Spinal cord (tissue), 10 donors: Measurements from ENCODE around the gene EDNRB. TPM values are rescaled to one million over a fixed set of nuclear protein-coding genes. Genes with fewer than 3 reads are reported as not detected.

Experiments used
- DNase-seq, 6 donors: peaks; one replicate each; pipeline versions ENCODE4 v3.0.0 to v3.0.0-alpha.2; 2013 to 2015; ENCODE audit warnings: low spot score in 6 of 6, low read depth in 4 of 6
- H3K27ac ChIP-seq: one replicate; pipeline ENCODE4 v1.5.1; 2013; ENCODE audit warnings: low read depth, low read length, control low read depth
- H3K27me3 ChIP-seq: one replicate; pipeline ENCODE4 v1.6.1; 2013; ENCODE audit warnings: low read length; ENCODE audit not compliant: control insufficient read depth, insufficient read depth
- H3K36me3 ChIP-seq: one replicate; pipeline ENCODE4 v1.6.1; 2013; ENCODE audit warnings: low read length; ENCODE audit not compliant: control insufficient read depth, insufficient read depth
- H3K4me1 ChIP-seq: one replicate; pipeline ENCODE4 v1.6.1; 2013; ENCODE audit warnings: low read length; ENCODE audit not compliant: control insufficient read depth, insufficient read depth
- H3K4me3 ChIP-seq: one replicate; pipeline ENCODE4 v1.5.1; 2013; ENCODE audit warnings: low read depth, low read length, control low read depth
- H3K9me3 ChIP-seq: one replicate; pipeline ENCODE4 v1.6.1; 2013; ENCODE audit warnings: low read length; ENCODE audit not compliant: control insufficient read depth, insufficient read depth
- WGBS: methylation state at CpG from one replicate; pipeline ENCODE4 v1.1.5; 2013; ENCODE audit warnings: missing lambda C conversion rate; ENCODE audit not compliant: insufficient coverage; 5-methylcytosine and 5-hydroxymethylcytosine counted together
- polyA plus RNA-seq, 2 donors: library from polyadenylated mRNA; unstranded; fragments of 120-200 nt; gene quantifications; one replicate each; pipeline ENCODE4 v1.2.1, GENCODE V29; 2013; ENCODE audit not compliant: insufficient read length in 2 of 2
- total RNA-seq, 2 donors: library from RNA; depleted of rRNA in 1 of 2; stranded (reverse); fragments of 120-200 nt in 1 of 2; fragments of >200 nt in 1 of 2; gene quantifications; one replicate each; pipeline versions ENCODE4 v1.2.3 to v1.2.4, GENCODE V29; 2013 to 2014
- donor health status: healthy.

The EDNRB gene
- total and polyA plus RNA-seq, 4 donors = 154 to 324 (median 236) TPM

GRCh38 chr13:77883328-77883727 is 35.3 kb downstream of the EDNRB start:
- Histone ChIP-seq H3K36me3 (no peaks in the 10 kb centered on the region), H3K27me3 (no peaks in the 10 kb centered on the region), H3K9me3 (no peaks in the 10 kb centered on the region), H3K4me1 (no peaks in the 10 kb centered on the region), H3K4me3 (no peak overlapping the region), H3K27ac (no peak overlapping the region)
- no CpG with 5 or more reads among the region's 2 CpGs for WGBS
- DNase-seq = no peak

- no CpG with 5 or more reads among the region's 1 CpG for WGBS
- H3K36me3 ChIP-seq = no peaks in the 10 kb centered on the region
- H3K4me3 ChIP-seq = no peak overlapping the region
- H3K9me3 ChIP-seq = no peaks in the 10 kb centered on the region
- no peak for DNase-seq
- no peak overlapping the region for H3K27ac ChIP-seq
- no peaks in the 10 kb centered on the region for H3K4me1 ChIP-seq
- H3K27me3 ChIP-seq = no peaks in the 10 kb centered on the region
These were observed 40.4 kb downstream of the EDNRB start for GRCh38 chr13:77878190-77878589.

DNA sequence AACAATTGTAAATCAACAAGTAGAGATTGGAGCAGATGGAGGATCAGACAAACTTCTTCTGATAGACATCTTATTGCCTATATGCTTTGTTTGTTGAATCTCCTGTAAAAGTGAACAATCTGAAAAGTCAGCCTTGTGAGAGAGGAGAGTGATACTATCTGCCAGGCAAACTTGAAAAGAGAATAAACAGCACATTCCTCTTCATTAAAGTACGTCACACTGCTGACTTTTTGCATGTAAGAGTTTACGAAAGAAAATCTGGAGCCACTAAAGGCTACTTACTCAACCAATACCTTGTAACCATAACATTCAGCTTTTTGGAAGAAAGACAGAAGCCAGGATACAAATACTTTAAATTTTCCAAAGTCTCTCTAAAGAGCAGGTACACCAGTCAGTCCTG is 42.5 kb downstream of the EDNRB start:
- H3K9me3 ChIP-seq = no peaks in the 10 kb centered on the region
- no peaks in the 10 kb centered on the region for H3K36me3 ChIP-seq
- WGBS = no CpG with 5 or more reads among the region's 2 CpGs
- H3K4me1 ChIP-seq = no peaks in the 10 kb centered on the region
- no peak overlapping the region for H3K4me3 ChIP-seq
- no peak for DNase-seq
- no peaks in the 10 kb centered on the region for H3K27me3 ChIP-seq
- no peak overlapping the region for H3K27ac ChIP-seq

DNA sequence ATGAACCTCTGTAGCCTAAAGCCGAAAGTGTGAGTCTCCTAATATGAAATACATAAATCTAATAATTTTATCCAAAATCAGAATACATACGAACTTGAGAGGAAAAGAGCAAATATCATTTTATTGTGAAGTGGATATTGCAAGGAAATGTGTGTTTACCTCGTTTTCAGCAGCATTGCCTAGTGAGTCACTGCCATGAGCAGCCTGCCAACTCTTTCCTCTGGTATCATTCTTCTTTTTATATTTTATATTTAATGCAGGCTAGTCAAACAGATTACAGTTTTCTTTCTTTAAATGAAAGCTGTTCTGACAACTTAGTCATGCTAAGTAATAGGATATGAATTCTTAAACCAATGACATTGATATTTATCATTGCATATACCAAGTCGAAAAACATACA is 44.2 kb downstream of the EDNRB start:
- Histone ChIP-seq H3K4me3 (no peak overlapping the region), H3K9me3 (no peaks in the 10 kb centered on the region), H3K27me3 (no peaks in the 10 kb centered on the region), H3K27ac (no peak overlapping the region), H3K4me1 (no peaks in the 10 kb centered on the region), H3K36me3 (no peaks in the 10 kb centered on the region)
- no CpG with 5 or more reads among the region's 4 CpGs for WGBS
- DNase-seq = no peak

DNA sequence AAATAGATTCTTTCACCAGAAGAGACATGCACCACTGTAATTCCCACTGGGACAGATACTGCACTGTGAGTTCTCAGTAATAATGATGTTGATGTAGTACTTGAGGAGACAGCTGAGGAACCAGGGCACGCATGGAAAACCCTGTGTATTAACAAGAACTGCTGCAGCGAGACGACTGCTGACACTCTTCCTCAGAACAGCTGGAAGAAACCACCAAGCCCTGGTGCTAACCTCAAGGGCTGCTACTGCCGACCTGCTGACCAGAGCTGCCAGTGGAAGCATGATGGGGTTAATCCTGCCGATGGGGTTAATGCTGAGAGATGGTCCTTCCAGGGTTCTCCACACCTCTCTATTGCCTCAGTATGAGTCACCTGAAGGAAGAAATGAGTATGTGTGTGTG is 45.6 kb downstream of the EDNRB start:
- no peak for DNase-seq
- Histone ChIP-seq H3K4me3 (no peak overlapping the region), H3K36me3 (no peaks in the 10 kb centered on the region), H3K27ac (no peak overlapping the region), H3K27me3 (no peaks in the 10 kb centered on the region), H3K9me3 (no peaks in the 10 kb centered on the region), H3K4me1 (no peaks in the 10 kb centered on the region)
- WGBS = 97% methylated on average over 5 of the region's 5 CpGs

DNA sequence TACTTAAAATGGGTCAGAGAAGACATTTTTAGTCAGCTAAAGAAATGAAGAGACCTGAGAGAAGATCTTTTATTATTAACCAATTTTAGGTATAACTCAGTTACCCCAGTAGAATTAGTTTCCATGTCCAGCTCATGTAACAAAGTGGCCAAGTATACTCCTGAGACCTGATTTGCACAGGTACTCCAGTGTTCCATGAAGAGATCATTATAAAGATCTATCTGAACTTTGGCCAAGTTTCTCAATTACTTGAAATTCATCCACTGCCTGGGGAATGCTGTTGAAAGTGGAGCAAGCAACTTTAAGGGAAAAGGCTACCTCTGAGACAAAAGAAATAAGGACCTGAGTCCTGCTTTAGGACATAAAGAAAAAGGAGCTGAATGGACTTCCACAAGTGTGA is 47.0 kb downstream of the EDNRB start:
- H3K27ac ChIP-seq = no peak overlapping the region
- H3K27me3 ChIP-seq = no peaks in the 10 kb centered on the region
- no peaks in the 10 kb centered on the region for H3K36me3 ChIP-seq
- no peak for DNase-seq
- H3K9me3 ChIP-seq = no peaks in the 10 kb centered on the region
- H3K4me3 ChIP-seq = no peak overlapping the region
- H3K4me1 ChIP-seq = no peaks in the 10 kb centered on the region

DNA sequence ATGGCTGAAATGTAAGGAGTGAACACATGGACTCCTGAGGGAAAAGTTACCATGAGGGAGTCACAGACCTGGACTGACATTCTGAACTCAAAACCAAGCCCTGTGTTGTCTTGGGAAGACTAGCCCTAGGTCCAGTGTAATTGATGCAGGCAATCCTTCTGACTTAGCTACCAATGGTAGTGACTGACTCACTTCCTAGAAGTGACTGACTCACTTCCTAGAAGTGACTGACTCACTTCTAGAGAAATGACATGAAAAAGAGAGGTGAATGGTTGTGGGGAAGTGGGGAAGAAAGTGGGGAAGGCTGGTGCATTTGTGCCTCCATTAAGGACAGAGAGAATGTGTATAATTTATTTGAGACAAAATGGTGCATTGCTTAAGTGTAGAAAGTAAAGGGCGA is 49.9 kb downstream of the EDNRB start:
- no peak overlapping the region for H3K4me3 ChIP-seq
- no peak for DNase-seq
- H3K9me3 ChIP-seq = no peaks in the 10 kb centered on the region
- no peaks in the 10 kb centered on the region for H3K27me3 ChIP-seq
- no peak overlapping the region for H3K27ac ChIP-seq
- WGBS = 89% methylated on average over 1 of the region's 1 CpG
- no peaks in the 10 kb centered on the region for H3K36me3 ChIP-seq
- H3K4me1 ChIP-seq = no peaks in the 10 kb centered on the region

DNA sequence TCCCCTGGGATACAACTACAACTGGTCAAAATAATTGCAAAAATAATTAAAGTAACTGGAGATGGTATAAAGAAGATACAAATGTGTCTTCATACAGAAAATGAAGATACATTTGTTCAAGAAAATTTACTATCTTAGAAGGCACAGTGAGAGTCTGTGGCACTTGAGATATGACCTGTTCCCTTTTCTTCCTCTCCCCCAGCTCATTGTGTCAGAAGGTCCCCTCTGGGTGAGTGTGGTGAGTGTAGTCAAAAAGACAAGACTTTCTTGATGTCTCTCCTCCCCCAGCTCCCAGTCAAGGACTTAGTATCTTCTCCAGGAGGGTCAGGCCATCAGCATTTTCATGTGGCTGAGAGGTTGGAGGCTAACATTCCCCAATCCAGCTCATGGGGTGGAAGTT is 51.7 kb downstream of the EDNRB start:
- Histone ChIP-seq H3K4me1 (no peaks in the 10 kb centered on the region), H3K27ac (no peak overlapping the region), H3K9me3 (no peaks in the 10 kb centered on the region), H3K27me3 (no peaks in the 10 kb centered on the region), H3K36me3 (no peaks in the 10 kb centered on the region), H3K4me3 (no peak overlapping the region)
- no peak for DNase-seq

DNA sequence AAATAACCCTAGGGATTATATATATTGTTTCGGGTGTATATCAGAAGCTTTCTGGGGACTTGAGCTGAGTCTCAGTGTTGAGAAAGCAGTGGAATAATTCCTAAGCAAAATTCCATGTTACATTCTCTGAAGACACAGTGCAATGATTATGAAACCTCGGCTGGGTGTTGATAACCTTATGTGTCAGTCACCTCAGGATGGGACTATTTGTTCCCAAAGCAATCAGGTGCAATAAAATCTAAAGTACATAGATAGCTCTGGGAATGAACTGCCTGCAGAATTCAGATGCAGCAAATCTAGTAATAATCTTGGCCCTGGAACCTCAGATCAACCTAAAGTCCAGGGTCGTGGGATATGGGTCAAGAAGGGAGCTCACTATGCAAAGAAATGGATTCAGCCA is 53.0 kb downstream of the EDNRB start:
- WGBS = 90% methylated on average over 1 of the region's 3 CpGs
- H3K27me3 ChIP-seq = no peaks in the 10 kb centered on the region
- H3K4me1 ChIP-seq = no peaks in the 10 kb centered on the region
- no peak overlapping the region for H3K4me3 ChIP-seq
- no peak overlapping the region for H3K27ac ChIP-seq
- H3K9me3 ChIP-seq = no peaks in the 10 kb centered on the region
- no peaks in the 10 kb centered on the region for H3K36me3 ChIP-seq
- DNase-seq = no peak

DNA sequence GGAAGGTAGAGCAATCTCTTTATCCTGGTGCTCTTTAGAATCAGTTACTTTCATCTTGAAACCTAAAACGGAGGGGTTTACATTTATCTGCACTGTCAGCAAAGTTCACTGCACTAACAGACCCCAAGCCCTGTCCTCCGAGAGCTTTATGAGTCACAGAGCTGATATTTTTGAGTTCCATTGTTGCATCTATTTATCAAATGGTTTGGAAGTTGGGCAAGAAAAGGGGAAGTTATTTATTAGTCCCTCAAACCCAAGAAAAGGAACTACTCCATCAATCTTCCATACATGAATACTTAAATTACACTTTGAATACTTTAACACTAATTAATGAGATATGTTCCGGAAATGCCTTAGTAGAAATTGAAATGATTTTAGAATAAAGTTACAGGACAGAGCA is 55.5 kb downstream of the EDNRB start:
- H3K9me3 ChIP-seq = no peaks in the 10 kb centered on the region
- H3K4me3 ChIP-seq = no peak overlapping the region
- H3K36me3 ChIP-seq = no peaks in the 10 kb centered on the region
- WGBS = no CpG with 5 or more reads among the region's 3 CpGs
- H3K4me1 ChIP-seq = no peaks in the 10 kb centered on the region
- no peak overlapping the region for H3K27ac ChIP-seq
- no peaks in the 10 kb centered on the region for H3K27me3 ChIP-seq
- DNase-seq = no peak

- no CpG with 5 or more reads among the region's 3 CpGs for WGBS
- Histone ChIP-seq H3K9me3 (no peaks in the 10 kb centered on the region), H3K4me1 (no peaks in the 10 kb centered on the region), H3K27ac (no peak overlapping the region), H3K27me3 (no peaks in the 10 kb centered on the region), H3K36me3 (no peaks in the 10 kb centered on the region), H3K4me3 (no peak overlapping the region)
- no peak for DNase-seq
These were observed 56.9 kb downstream of the EDNRB start for GRCh38 chr13:77861741-77862140.
